D341Med (cell line): Measurements from ENCODE around the gene TIMP4.

Experiments
- DNase-seq: peaks from one replicate; pipeline ENCODE4 v3.0.0; 2012; ENCODE audit warnings: low spot score

Gene TIMP4

DNA sequence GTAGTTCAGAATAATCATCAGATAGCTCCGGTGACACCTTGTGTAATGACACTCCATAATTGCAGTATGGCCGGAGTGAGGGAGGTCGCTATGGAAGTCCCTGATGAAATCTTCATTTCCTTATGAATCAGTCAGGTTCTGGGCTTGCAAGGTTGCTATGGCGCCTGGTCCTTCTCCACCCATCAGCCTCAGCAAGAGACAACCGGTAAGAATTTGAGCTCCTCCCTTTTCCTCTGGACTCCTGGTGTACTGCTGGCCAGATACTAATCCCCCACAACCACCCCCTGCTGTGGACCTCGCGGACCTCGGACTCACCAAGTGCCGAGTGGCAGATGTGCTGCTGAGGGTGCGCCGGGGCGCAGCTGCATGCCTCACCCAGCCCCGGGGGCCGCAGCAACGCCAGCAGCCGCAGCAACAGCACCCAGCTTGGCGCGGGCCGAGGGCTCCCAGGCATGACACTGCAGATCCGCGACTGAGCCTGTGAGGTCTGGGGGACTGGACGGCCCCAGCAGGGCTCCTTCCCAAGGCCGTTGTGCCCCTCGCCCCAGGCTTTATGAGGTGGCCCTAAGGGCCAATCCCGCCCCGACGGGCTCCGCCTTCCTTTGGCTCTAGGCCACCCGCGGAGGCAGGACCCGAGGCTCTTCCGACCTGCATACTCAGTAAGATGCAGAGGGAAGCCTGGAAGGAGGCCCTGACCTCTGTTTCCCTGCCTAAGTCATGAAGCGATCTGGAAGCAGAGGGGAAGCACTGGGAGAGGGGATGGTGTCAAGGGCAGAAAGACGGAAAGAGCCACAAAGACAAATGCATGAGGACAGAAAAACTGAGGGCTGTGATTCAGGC, at the start of gene TIMP4:
Gene TIMP4, minus strand, starts transcription at position 526 of the 840 bp plus-strand sequence. Its CDS starts 72 bp downstream, at position 454.
- no peak for DNase-seq

DNA sequence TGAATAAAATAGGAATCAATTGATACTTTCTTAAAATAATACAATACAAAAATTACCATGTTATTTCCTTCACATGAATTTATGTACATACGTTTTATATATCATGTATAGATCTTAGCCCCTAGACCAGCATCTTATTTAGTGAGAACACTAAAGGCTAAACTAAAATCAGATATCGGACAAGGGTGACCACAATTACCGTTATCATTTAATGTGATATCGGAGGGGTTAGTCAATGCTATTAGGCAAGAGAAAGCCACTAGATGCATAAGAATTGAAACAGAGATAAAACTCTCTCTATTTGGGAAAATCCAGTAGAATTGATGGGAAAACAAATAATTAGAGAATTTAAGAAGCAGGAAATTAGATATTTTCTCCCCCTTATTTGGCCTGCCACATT, 46.5 kb upstream of the TIMP4 start:
- no peak for DNase-seq

DNA sequence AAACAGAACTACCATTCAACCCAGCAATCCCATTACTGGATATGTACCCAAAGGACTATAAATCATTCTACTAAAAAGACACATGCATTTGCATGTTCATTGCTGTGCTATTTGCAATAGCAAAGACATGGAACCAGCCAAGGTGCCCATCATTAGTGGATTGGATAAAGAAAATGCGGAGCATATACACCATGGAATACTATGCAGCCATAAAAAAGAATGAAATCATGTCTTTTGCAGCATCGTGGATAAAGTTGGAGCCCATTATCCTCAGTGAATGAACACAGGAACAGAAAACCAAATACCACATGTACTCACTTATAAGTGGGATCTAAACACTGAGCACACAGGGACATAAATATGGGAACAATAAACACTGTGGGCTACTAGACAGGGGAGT, 43.1 kb upstream of the TIMP4 start:
- no peak for DNase-seq

DNA sequence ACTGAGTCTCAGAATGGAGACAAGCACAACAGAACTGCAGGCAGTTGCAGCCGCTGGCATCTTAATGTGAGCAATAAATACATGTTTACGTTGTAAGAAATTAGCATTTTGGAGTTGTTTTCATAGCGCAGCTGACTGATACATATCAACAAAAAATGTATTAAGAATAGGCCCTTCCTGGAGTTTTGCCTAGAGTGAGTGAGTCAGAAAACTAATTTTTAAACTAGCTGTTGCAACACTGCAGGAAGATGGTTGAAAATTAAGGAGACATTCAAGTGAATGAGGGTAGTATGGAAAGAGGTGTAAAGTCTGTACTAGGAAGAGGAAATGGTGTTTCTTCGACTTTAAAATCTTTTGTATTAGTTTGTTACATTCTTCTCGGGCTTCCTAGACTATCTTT, 39.6 kb upstream of the TIMP4 start:
- DNase-seq: no peak

DNA sequence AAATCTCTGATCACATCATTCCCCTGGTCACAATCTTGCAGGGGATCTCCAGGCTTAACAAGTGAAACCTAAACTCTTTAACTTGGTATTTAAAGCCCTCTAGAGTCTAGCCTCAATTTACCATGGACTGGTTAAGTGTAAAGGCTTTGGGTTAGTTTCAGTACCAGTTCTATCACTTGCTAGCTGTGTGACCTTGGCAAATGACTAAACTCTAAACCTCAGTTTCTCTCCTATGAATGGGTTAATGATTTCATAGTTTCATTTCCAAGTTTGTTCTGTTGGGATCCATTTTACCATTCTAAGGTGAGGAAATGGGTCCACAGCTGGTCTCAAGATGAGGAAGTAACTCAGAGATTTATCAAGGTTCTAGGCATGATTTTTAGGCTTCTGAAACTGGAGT, 38.8 kb upstream of the TIMP4 start:
- DNase-seq: no peak

DNA sequence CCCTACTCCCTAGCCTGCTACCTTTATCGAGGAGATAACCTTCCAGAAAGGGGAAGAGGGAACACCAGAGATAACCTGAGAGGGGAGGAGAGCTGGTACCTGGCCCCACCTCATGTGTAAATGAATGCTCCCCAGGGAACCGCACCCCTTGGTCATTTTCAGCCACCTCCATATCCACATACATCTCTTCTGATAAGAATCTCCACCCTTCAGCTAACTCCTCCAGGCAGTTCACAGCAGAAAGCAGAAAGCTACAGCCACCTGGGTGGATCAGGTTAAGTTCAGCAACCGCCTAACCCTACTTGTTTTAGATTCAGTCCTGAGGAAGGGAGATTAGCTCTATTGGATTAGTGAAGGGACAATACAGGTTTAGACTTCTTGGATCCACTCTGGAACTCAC, 38.0 kb upstream of the TIMP4 start:
- no peak for DNase-seq

DNA sequence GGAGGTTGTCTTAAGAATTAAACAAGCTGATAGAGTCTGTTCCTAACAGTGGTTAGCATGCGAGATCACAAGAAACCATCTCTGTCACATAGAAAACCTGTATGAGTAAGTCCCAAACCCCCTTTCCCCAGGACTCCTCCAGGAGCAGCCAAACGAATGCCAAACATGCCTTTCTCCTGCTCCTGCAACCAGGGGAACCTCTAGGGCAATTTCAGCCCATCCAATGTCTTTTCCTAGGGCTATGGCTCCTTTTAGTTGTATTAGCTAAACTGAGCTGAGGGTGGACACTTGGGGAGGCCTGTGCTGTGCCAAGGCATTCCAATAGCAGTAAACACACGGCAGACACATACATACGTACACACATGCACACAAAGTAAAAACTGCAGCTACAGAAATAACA, 36.5 kb upstream of the TIMP4 start:
- no peak for DNase-seq

DNA sequence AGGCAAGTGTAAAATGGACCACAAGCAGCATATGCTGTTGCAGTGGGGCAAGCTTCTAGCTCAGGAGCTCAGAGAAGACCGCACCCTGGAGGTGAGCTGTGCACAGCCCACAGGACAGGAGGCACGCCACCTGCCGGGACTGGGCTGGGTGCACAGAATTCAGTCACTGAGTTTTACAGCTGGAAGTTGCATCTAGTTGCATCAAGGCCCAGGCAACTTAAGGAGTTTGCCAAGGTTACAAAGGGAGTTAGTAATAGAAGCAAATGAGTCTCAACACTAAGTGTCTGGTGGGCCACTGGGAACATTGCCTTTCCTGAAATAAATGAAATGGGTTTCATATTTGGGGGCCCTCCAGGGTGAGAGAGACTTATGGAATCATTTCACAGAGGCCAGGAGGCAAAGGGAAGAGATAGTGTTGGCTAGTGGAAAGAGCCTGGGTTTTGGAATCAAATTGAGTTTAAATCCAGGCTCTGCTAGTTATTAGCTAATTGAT, 36.0 kb upstream of the TIMP4 start:
- DNase-seq: no peak

DNA sequence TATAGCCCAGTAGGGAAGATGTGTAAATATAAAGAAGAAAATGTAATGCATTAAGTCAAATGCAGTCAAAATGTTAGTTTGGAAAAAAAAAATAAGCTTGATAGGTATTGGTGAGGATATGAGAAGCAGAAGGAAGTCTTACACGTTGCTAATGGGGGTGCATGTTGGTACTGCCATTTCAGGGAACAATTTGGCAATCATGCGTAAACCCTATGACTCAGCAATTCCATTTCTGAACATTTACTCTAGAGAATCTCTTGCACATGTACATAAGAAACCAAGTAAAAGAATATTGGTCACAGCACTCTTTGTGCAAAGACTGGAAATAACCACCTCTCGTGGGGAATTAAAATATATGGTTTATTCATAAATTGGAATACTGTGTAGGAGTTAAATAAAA, 35.5 kb upstream of the TIMP4 start:
- no peak for DNase-seq

DNA sequence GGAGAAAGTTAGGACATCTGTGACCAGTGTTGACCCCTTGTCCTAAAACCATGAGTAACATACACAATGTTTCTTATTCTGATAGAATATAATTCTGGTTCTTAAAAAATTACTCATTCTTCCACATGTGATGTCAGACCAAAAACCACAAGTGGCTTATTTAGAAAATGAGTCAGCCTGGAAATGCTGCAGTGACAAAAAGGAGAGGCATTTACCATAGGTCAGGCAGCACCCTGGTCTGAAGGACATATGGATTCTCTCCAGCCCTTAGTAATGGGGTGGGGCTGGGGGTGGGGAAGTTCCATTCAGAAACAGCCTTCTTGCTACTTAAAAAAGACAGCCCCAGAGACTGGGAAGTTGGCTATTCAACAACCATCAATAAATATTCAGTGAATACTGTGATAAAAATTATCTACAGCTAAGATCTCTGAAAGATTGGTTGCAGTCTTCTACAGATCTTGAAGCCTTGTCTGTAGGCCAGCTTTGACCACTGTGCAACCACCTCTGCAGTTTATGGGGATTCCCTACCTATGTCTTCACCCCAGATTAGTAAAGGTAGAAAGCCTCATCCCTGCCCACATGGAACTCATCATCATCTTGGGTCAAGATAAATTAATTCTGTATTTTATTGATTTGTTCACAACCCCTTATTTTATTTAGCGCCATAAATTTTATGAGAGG, 34.9 kb upstream of the TIMP4 start:
- DNase-seq: no peak

DNA sequence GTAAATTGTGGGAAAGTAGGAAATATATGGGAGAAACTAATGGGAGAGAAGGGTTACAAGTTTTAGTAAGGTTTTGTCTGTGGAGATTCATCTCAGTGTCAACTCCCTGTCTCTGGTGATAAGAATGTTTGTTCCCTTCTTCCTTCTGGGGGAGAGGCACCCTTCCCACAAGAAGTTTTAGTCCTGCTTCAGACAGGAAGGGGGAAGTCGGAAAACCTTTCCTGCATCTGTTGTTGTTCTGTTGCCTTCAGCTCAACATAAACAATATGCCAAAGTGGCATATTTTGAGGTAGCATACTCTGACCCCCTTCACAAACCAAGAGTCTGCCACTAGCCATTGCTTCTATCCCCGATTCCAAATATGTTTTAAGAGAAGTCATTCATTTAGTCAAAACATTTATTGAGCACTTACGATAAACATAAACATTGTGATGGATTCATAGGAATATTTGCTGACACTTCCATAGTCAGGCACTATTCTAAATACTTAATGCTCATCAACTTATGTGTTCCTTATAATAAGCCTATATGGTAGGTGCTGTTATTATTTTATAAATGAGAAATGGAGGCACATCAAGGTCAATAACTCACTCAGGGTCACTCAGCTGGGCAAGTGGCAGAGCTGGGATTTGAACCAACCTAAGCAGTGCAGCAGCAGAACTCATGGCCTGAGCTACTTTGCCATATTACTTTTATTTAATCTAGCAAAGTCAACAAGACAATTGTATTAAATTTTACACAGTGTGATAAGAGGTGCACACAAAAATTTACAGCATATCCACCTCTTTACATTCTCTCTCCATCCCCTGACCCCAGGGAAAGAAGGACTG, 34.2 kb upstream of the TIMP4 start:
- no peak for DNase-seq

DNA sequence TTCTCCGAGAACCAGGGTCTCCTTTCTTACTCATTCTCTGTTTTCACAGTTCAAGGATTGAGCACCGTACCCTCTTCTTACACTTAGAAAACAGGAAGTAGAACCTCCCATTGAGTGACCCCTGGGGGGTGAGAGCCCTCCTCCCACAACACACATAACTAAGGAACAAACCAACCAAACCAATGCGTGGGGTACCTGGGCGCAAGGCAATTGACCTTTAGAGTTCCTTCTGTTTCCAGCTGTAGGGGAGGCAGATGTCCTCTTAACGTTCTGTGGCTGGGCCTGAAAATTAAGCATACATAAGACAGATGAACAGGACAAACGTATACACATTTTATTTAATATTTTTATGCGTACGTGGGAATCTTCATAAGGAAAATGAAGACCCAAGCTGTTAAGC, 33.5 kb upstream of the TIMP4 start:
- no peak for DNase-seq

DNA sequence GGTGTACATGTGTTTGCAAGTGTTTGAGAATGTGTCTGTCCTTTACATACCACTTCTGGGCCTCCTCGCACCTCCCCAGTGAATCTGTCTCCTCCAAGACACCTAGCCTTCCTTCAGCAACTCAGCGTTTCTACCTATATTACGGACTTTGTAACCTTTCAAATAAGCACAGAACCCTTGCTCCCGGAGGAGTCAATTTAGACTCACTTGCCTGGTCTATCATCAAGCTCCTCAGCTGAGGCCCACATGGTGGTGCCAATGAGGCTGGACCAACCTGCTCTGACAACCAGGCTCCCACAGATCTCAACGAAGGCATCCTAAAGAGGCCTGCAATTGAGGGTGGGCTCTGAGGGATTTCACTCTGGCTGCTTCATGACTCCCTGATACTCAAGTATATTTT, 32.8 kb upstream of the TIMP4 start:
- DNase-seq: no peak

DNA sequence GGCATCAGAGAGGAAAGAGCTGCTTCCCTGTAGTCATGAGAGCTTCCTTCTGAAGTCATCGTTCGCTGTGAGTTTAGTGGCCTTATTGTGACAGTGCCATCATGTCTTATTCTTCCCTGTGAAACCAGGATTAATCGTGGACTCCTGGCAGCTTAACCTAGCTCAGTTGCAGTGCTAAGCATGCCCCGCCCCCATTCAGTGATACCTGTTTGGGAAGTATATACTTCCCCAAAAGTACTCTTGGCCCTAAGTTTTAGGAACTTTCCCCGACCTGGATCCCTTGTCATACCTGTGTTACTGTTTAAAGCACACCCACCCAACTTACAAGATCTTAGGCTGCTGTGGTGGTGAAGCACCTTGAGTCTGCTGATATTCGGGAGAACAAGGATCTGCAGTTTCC, 32.1 kb upstream of the TIMP4 start:
- DNase-seq: no peak

DNA sequence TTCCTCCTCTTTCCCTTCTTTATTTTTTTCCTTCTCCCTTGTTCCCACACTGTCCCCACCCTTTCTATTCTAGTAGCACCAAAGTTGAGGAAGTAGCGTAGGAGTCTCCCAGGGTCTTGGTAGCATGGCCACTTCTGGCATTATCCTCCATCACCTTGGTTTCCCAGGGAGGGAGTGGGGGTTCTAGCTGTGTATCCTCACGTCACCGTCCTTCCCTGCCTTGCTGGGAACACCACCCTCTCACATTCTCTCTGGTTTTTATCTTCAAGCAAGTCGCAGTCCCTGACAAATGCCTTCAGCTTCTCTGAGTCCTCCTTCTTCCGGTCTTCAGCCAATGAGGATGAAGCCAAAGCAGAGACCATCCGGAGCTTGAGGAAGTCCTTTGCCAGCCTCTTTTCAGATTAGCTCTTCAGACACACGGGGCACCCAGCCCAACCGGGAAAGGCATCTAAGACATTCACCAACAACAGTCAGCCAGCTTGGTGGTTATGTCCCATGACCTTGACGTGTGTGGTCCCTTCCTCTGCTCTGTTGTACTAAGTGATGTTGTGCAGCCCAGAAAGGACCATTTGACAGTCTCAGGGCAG, 31.6 kb upstream of the TIMP4 start:
- no peak for DNase-seq

DNA sequence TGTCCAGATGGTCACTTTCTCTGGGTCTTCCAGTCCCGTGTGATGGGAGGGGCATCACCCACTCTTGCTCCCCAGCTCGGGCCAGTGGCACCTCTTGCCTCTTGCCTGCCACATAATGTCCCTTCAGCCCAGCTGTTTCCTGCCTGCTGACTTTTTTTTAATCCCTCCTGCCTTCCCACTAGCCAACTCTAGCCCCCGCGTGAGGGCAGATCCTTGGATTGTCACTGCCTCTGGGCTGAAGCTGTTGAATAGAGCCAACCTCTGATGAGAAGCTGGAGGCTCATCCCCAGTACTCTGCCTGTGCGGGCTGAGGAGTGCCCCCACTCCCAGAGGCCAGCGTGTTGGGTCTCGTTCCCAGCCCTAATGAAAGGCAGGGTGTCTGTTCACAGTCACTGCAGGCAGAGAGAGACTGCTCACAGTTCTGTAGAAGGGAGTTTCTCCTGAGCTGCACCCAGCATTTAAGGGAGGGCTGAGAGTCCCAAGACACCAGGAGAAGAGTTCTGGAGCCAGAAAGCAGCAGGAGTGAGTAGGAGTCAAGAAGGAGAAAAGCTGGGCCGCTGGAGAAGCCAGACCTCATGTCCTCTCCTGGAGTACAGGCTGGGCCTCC, 30.1 kb upstream of the TIMP4 start:
- no peak for DNase-seq

DNA sequence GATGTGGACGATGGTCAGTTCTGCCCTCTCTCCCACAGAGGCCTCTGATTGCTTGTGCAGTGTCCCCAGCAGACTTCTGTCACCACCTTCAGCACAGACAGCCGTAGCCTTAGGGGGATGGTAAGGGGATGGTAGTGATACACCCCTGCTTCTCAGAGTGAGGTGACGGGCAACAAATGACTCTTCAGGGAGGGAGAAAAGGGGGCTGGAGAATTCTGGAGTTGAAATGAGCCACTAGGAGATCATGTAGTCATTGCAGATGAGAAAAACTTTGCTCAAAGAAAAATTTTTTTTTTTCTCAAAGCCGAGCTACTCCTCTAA, 29.6 kb upstream of the TIMP4 start:
- DNase-seq: no peak

DNA sequence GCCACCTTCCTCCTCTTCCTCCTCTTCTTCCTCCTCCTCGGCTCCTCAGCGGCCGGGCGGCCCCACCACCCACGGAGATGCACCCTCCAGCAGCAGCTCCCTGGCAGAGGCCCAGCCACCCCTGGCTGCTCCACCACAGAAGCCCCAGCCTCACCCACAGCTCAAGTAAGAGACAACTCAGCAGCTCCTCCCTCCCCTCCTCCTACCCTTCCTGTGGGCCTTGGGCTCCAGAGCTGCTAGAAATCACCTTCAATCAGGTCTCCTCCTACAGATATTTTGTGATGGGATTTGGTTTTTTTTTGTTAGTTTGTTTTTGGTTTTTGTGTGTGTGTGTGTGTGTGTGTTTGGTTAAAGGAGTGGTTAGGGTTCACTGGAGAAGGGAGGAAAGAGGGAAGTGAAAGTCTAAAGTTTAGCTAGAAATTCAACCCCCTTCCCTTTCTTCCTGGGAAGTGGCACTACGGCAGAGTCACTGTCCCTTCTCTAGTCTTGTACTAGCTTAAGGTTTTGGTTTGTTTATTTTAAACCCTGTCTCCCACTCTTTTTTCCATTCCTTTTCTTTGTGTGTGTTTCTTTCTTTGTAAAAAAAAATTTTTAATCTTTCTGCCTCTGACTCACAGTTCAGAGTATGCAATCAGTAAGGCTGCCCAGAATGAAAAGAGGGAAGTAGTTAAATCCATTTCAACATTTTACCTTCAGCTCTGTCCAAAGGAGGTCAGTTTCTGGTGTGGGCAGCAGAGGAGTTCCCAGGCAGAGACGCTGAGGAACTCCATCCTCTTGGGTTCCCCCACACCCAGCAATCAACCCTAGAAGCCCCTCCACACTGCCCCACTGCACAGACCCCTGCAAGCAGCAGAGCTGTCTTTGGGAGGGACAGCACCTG, 29.0 kb upstream of the TIMP4 start:
- no peak for DNase-seq

DNA sequence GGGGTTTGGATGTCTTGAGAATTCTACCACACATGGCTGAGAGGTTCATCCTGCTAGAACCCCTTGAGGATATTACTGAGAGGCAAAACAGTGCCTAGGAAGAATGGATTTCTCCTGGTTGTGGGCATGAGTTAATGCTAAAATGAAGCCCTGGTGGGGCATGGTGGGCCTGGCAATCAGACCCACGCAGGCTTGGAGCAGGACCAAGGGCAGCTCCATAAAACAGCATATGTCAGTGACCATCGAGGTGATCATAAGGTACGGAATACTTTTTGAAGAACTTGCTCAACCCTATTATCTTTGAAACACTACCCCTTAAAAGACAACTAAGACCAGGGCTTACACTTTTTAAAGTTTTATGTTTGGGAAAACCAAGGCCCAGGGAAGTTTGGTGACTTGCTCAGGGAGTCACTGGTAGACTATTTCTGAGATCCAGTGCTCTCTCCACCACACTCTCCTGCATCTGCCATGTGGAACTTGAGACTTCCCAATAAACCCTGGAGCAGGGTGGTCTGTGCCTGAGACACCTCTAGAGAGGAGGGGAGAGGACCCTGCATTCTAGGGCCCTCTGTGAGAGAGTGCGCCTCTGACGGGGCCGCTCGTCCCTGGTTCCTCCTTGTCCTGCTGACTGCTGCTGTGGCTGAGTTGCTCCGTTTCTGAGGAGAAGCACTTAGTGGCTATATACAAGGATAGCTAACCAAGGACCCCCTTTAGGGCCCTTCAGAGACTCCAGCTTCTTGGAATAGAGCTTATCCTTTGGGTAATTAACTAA, 28.0 kb upstream of the TIMP4 start:
- DNase-seq: no peak

DNA sequence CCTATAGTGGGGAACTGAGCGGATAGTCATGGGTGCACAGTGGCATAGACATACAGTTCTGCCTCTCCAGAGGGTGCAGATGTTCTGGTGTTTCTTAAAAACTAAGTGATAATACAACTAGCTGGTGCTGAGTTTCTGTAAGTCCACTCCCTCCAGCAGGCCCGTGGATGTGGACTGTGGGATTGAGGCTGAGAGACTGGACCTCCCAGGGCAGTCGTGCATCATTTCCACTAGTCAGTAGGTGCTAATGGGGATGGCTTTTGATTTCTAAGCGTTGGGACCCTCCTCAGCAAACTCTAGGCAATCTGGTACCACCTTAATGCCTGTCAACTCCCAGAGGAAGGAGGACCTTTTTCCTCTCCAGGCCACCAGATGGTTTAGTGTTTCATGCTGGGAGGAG, 27.3 kb upstream of the TIMP4 start:
- no peak for DNase-seq
